Measurements from ENCODE around the gene NELL2. TPM values are rescaled to one million over a fixed set of nuclear protein-coding genes. Genes with fewer than 3 reads are reported as not detected.

The NELL2 gene
- total RNA-seq, 2 experiments from 2014 or later = 0.95 to 1.8 TPM

GRCh38 chr12:44510076-44510475 is 366.0 kb downstream of the NELL2 start:
- Histone ChIP-seq H3K79me2 (ENCODE audit: insufficient read depth, low read depth, low read length) (no peaks in the 10 kb centered on the region), H3K27ac (ENCODE audit: low read depth, low read length, poor library complexity, severe bottlenecking) (no peak overlapping the region), H3K4me2 (ENCODE audit: low read length) (no peak overlapping the region), H3K36me3 (ENCODE audit: insufficient read depth, low read length) (no peaks in the 10 kb centered on the region), H3K4me1 (ENCODE audit: insufficient read depth, low read length, poor library complexity, severe bottlenecking) (no peaks in the 10 kb centered on the region), H3K4me3 (ENCODE audit: low read depth, low read length, poor library complexity, severe bottlenecking) (no peak overlapping the region), H3K9me3 (ENCODE audit: low read length) (no peaks in the 10 kb centered on the region), H2AFZ (ENCODE audit: low read length) (no peak overlapping the region), H3K9me2 (ENCODE audit: insufficient read depth, low read length) (no peaks in the 10 kb centered on the region), H4K20me1 (ENCODE audit: insufficient read depth, low read length) (no peaks in the 10 kb centered on the region)
- TF ChIP-seq EZH2phosphoT487 (IDR thresholded peaks at IDR 0.05; ENCODE audit: borderline replicate concordance, low read depth, low read length) = no peak
- TF ChIP-seq CTCF (conservative IDR thresholded peaks at IDR 0.05; ENCODE audit: low read length) = no peak
- CTCF ChIA-PET (ENCODE audit: unreplicated experiment) = no interaction called here
- POLR2A ChIA-PET = interaction anchor here (0.5 to 1.6 kb wide), 5 partner anchors 9 to 569 kb away, joined by 3 to 7 read pairs (median 3); no protein-coding TSS in a partner anchor
- intact Hi-C loops (cut with micrococcal nuclease; ENCODE audit: unreplicated experiment) = no loop called here
- DNase-seq (ENCODE audit: low spot score) = no peak
- no TSS peak for BruUV-seq (replicated peaks)

GRCh38 chr12:44509471-44509870 is 366.6 kb downstream of the NELL2 start:
- H3K79me2 ChIP-seq (ENCODE audit: insufficient read depth, low read depth, low read length) = no peaks in the 10 kb centered on the region
- POLR2A ChIA-PET = interaction anchor here (0.5 to 0.8 kb wide), 2 partner anchors 83 to 570 kb away, joined by 3 read pairs; no protein-coding TSS in a partner anchor

More at GRCh38 chr12:44509471-44509870, 366.6 kb downstream of the NELL2 start:
- no peak overlapping the region for H2AFZ ChIP-seq (ENCODE audit: low read length)
- CTCF ChIA-PET (ENCODE audit: unreplicated experiment) = no interaction called here
- H3K4me2 ChIP-seq (ENCODE audit: low read length) = no peak overlapping the region
- no peak overlapping the region for H3K27ac ChIP-seq (ENCODE audit: low read depth, low read length, poor library complexity, severe bottlenecking)
- intact Hi-C loops (cut with micrococcal nuclease; ENCODE audit: unreplicated experiment) = no loop called here
- no peak for DNase-seq (ENCODE audit: low spot score)
- no peaks in the 10 kb centered on the region for H3K4me1 ChIP-seq (ENCODE audit: insufficient read depth, low read length, poor library complexity, severe bottlenecking)
- no TSS peak for BruUV-seq (replicated peaks)
- H3K9me3 ChIP-seq (ENCODE audit: low read length) = no peaks in the 10 kb centered on the region
- H3K36me3 ChIP-seq (ENCODE audit: insufficient read depth, low read length) = no peaks in the 10 kb centered on the region
- H3K9me2 ChIP-seq (ENCODE audit: insufficient read depth, low read length) = no peaks in the 10 kb centered on the region
- H3K4me3 ChIP-seq (ENCODE audit: low read depth, low read length, poor library complexity, severe bottlenecking) = no peak overlapping the region
- H4K20me1 ChIP-seq (ENCODE audit: insufficient read depth, low read length) = no peaks in the 10 kb centered on the region
- TF ChIP-seq EZH2phosphoT487 (IDR thresholded peaks at IDR 0.05; ENCODE audit: borderline replicate concordance, low read depth, low read length) = no peak
- TF ChIP-seq CTCF (conservative IDR thresholded peaks at IDR 0.05; ENCODE audit: low read length) = no peak

All from OCI-LY7 (cell line).